Sigmoid colon (tissue), 4 donors: ENCODE measurements around the gene TNNT2.

Experiments used
- CTCF ChIP-seq, 4 experiments: fragments of 450-650 bp in 3 of 4; fragments of 200-600 bp in 1 of 4; IDR thresholded peaks; one replicate each; pipeline ENCODE4 v1.5.1; 2016 to 2019; ENCODE audit warnings: antibody characterized with exemption in 4 of 4, mild to moderate bottlenecking in 3 of 4, moderate library complexity in 2 of 4
- EP300 ChIP-seq, 4 donors: sonication (generic); formaldehyde crosslinking; IDR thresholded peaks; one replicate each; pipeline ENCODE4 v1.6.1; 2017; ENCODE audit warnings: antibody characterized with exemption in 4 of 4
- POLR2A ChIP-seq, 2 donors: fragments of 450-650 bp; IDR thresholded peaks; one replicate each; pipeline ENCODE4 v1.6.1; 2016; ENCODE audit warnings: antibody characterized with exemption in 2 of 2, mild to moderate bottlenecking in 2 of 2, moderate library complexity in 2 of 2
- POLR2AphosphoS5 ChIP-seq, 4 donors: sonication (generic); formaldehyde crosslinking; IDR thresholded peaks; one replicate each; pipeline ENCODE4 v1.6.1; 2017; ENCODE audit warnings: antibody characterized with exemption in 4 of 4

- TF ChIP-seq CTCF (IDR thresholded peaks at IDR 0.05) (no peak), POLR2A (IDR thresholded peaks at IDR 0.05) (no peak), EP300 (IDR thresholded peaks at IDR 0.05) (no peak), POLR2AphosphoS5 (IDR thresholded peaks at IDR 0.05) (no peak)
Observed at GRCh38 chr1:201328576-201328975, 48.9 kb downstream of the TNNT2 start.
